HepG2 (cell line): ENCODE results near the gene KAZN. TPM values are rescaled to one million over a fixed set of nuclear protein-coding genes. Genes with fewer than 3 reads are reported as not detected.

Experiments
- ATAC-seq: fragments of 200-7000 bp; cut with Tn5 transposase; 3 replicates; pipeline ENCODE4 v1.9.1; 2020; ENCODE audit warnings: mild to moderate bottlenecking, moderate library complexity
- BruUV-seq: library from RNA; stranded (reverse); fragments of 400-500 nt; replicated peaks from 2 replicates; lab custom pipeline; 2021; lab: Mats Ljungman, UMichigan
- CTCF ChIA-PET: fragments of 300-600 bp; formaldehyde crosslinking; extraction: SDS; loops from one replicate; lab custom pipeline; 2021; ENCODE audit warnings: low total read pairs, inconsistent platforms, low intra/inter-chr PET ratio; lab: Yijun Ruan, JAX
- POLR2A ChIA-PET: fragments of 350-600 bp; sonication (Branson Sonifier 250); formaldehyde crosslinking; loops from one replicate; lab custom pipeline; 2020; ENCODE audit warnings: antibody characterized with exemption, inconsistent platforms; lab: Yijun Ruan, JAX
- DNase-seq: peaks from one replicate; pipeline ENCODE4 v3.0.0-alpha.2; 2015; ENCODE audit warnings: low spot score
- FAIRE-seq: peaks from 3 replicates; lab custom pipeline; 2011; peaks lifted over from hg19 to GRCh38; lab: Jason Lieb, UNC
- H2AFZ ChIP-seq: one replicate; pipeline ENCODE4 v1.6.1; 2011; ENCODE audit warnings: low read length, inconsistent platforms
- H3K27ac ChIP-seq: fragments of 300-600 bp; 3 replicates; pipeline ENCODE4 v1.8.0; 2011; ENCODE audit warnings: mixed run types, mild to moderate bottlenecking, mixed read lengths, low read length, inconsistent platforms; ENCODE audit not compliant: insufficient read depth; ENCODE audit errors: extremely low read length
- H3K27me3 ChIP-seq, 2 experiments: fragments of 200-600 bp in 1 of 2; 2 replicates in 1 of 2; 3 replicates in 1 of 2; pipeline versions ENCODE4 v1.6.0 to v1.8.0; 2011; ENCODE audit warnings: low read length in 2 of 2, mild to moderate bottlenecking in 2 of 2, moderate library complexity in 2 of 2, inconsistent platforms in 1 of 2; ENCODE audit not compliant: insufficient read depth in 2 of 2, control insufficient read depth in 1 of 2
- H3K36me3 ChIP-seq, 2 experiments: fragments of 200-600 bp in 1 of 2; replicated peaks in 1 of 2; 2 replicates in 1 of 2; 3 replicates in 1 of 2; pipeline versions ENCODE4 v1.5.1 to v1.8.0; 2011; ENCODE audit warnings: low read length in 2 of 2, inconsistent platforms in 1 of 2; ENCODE audit not compliant: insufficient read depth in 2 of 2, control insufficient read depth in 1 of 2
- H3K4me1 ChIP-seq: 2 replicates; pipeline ENCODE4 v1.5.1; 2012; ENCODE audit warnings: low read length, inconsistent platforms; ENCODE audit not compliant: insufficient read depth
- H3K4me2 ChIP-seq: 2 replicates; pipeline ENCODE4 v1.6.0; 2011; ENCODE audit warnings: low read depth, low read length, inconsistent platforms
- H3K4me3 ChIP-seq, 3 experiments: fragments of 200-600 bp in 1 of 3; sonication (generic), shearing (Covaris generic) in 1 of 3; replicated peaks in 1 of 3; 2 replicates each; pipeline ENCODE4 v1.5.1; 2011 to 2016; ENCODE audit warnings: low read length in 3 of 3, inconsistent platforms in 2 of 3, low read depth in 2 of 3, mild to moderate bottlenecking in 2 of 3, control low read depth in 1 of 3, mixed read lengths in 1 of 3; ENCODE audit not compliant: insufficient read depth in 1 of 3
- H3K79me2 ChIP-seq: one replicate; pipeline ENCODE4 v1.6.1; 2011; ENCODE audit warnings: low read length, inconsistent platforms; ENCODE audit not compliant: insufficient read depth
- H3K9ac ChIP-seq: 2 replicates; pipeline ENCODE4 v1.6.0; 2011; ENCODE audit warnings: mild to moderate bottlenecking, low read depth, low read length, inconsistent platforms; ENCODE audit not compliant: insufficient read depth
- H3K9me3 ChIP-seq: 2 replicates; pipeline ENCODE4 v1.5.1; 2012; ENCODE audit warnings: mild to moderate bottlenecking, low read length
- H4K20me1 ChIP-seq: 2 replicates; pipeline ENCODE4 v1.6.0; 2011; ENCODE audit warnings: inconsistent platforms, mild to moderate bottlenecking, low read length, moderate library complexity; ENCODE audit not compliant: insufficient read depth
- AKAP8 ChIP-seq: sonication (generic); formaldehyde crosslinking; IDR thresholded peaks from 2 replicates; pipeline ENCODE4 v1.5.1; 2020; ENCODE audit warnings: mild to moderate bottlenecking, missing genetic modification reagents
- HDAC2 ChIP-seq: sonication (generic); formaldehyde crosslinking; IDR thresholded peaks from 2 replicates; pipeline ENCODE4 v1.4.0; 2020; ENCODE audit warnings: missing genetic modification reagents
- KDM1A ChIP-seq: IDR thresholded peaks from 2 replicates; pipeline ENCODE4 v1.6.1; 2016; ENCODE audit warnings: missing compliant biosample characterization
- NPAS2 ChIP-seq: sonication (generic); formaldehyde crosslinking; IDR thresholded peaks from 2 replicates; pipeline ENCODE4 v1.8.0; 2022; ENCODE audit warnings: mild to moderate bottlenecking, missing genetic modification reagents, borderline replicate concordance
- ZBTB38 ChIP-seq: sonication (generic); formaldehyde crosslinking; IDR thresholded peaks from 2 replicates; pipeline ENCODE4 v1.5.1; 2020; ENCODE audit warnings: mild to moderate bottlenecking, missing genetic modification reagents
- ZNF546 ChIP-seq: sonication (generic); formaldehyde crosslinking; conservative IDR thresholded peaks from 2 replicates; pipeline ENCODE4 v1.8.1; 2023; ENCODE audit warnings: mild to moderate bottlenecking, missing genetic modification reagents
- ZNF629 ChIP-seq: sonication (generic); formaldehyde crosslinking; conservative IDR thresholded peaks from 2 replicates; pipeline ENCODE4 v1.5.0; 2020; ENCODE audit warnings: missing genetic modification reagents
- WGBS: methylation state at CpG from one replicate; pipeline ENCODE4 v1.1.6; 2017; ENCODE audit warnings: low lambda C conversion rate; 5-methylcytosine and 5-hydroxymethylcytosine counted together
- in situ Hi-C: cut with HindIII; loops from 2 replicates; pipeline ENCODE4 v1.10.0; 2017; ENCODE audit warnings: low pct_unique_long_range_greater_than_20kb; ENCODE audit not compliant: extremely low pct_ligation_motif_present
- intact Hi-C: fragments of 100-400 bp; cut with micrococcal nuclease; formaldehyde crosslinking; loops from one replicate; pipeline ENCODE4 v1.10.0; 2022; ENCODE audit not compliant: unreplicated experiment
- polyA plus RNA-seq, 8 experiments: library from polyadenylated mRNA; depleted of rRNA in 3 of 8; stranded (reverse) in 7 of 8; unstranded in 1 of 8; fragments of >200 nt; fragmentation: Illumina TruSeq in 4 of 8; extraction: Trizol in 4 of 8; gene quantifications; 2 replicates each; pipeline versions ENCODE4 v1.2.1 to v1.2.3, GENCODE V29; 2011 to 2016; ENCODE audit warnings: low read depth in 4 of 8, missing spikeins in 1 of 8, mixed read lengths in 1 of 8; ENCODE audit not compliant: insufficient read depth in 1 of 8
- total RNA-seq, 5 experiments: library from RNA; depleted of rRNA; stranded (reverse); fragments of >200 nt; fragmentation: Illumina TruSeq; extraction: Trizol; gene quantifications; 2 replicates each; pipeline ENCODE4 v1.2.3, GENCODE V29; 2016; ENCODE audit warnings: low read depth in 1 of 5

The KAZN gene
- total and polyA plus RNA-seq, 2 of the 13 experiments (the other 11 are each of a cell fraction or from before 2014, with no cell fraction given): 10.4 to 13.5 TPM

DNA sequence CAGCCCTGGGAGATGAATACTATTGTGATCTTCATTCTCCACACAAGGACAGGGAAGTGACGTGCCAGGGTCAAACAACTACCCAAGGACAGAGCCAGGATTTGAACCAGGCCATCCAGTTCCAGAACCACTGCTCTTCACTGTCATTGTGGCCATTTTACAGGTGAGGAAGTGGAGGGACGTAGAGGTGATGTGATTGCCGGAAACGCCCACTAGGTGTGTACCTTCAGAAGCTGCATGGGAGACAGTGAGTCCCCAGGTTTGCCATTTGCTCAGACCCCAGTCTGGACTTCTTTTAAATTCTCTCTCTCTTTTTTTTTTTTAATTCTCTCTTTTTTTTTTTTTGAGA, 347.5 kb downstream of the KAZN start:
- H4K20me1 ChIP-seq: no peaks in the 10 kb centered on the region
- no peaks in the 10 kb centered on the region for H3K27me3 ChIP-seq
- ChIA-PET CTCF (no interaction called here), POLR2A (no interaction called here)
- TF ChIP-seq AKAP8 (CRISPR knock-in tag) (no peak), ZNF629 (CRISPR knock-in tag) (peak; percentile 89), ZNF546 (CRISPR knock-in tag) (no peak), NPAS2 (CRISPR knock-in tag) (no peak), KDM1A (CRISPR knock-in tag) (peak; percentile 36; the same call in 1 of the 2 replicates)
- peaks cover 90% of the 10 kb centered on the region for H3K4me1 ChIP-seq
- intact Hi-C loops (no loop called here), in situ Hi-C loops (no loop called here)
- no peak overlapping the region for H3K4me2 ChIP-seq
- peaks cover 0 to 24% of the 10 kb centered on the region in 2 experiments for H3K36me3 ChIP-seq
- no peak overlapping the region for H3K27ac ChIP-seq
- BruUV-seq: no TSS peak
- no peak overlapping the region for H2AFZ ChIP-seq
- H3K9ac ChIP-seq: no peak overlapping the region
- DNase-seq (no peak), ATAC-seq (no peak), FAIRE-seq (no peak)
- H3K79me2 ChIP-seq: peaks cover 64% of the 10 kb centered on the region
- H3K9me3 ChIP-seq: no peaks in the 10 kb centered on the region
- no peak overlapping the region for H3K4me3 ChIP-seq
- 75% methylated on average over 4 of the region's 4 CpGs for WGBS

DNA sequence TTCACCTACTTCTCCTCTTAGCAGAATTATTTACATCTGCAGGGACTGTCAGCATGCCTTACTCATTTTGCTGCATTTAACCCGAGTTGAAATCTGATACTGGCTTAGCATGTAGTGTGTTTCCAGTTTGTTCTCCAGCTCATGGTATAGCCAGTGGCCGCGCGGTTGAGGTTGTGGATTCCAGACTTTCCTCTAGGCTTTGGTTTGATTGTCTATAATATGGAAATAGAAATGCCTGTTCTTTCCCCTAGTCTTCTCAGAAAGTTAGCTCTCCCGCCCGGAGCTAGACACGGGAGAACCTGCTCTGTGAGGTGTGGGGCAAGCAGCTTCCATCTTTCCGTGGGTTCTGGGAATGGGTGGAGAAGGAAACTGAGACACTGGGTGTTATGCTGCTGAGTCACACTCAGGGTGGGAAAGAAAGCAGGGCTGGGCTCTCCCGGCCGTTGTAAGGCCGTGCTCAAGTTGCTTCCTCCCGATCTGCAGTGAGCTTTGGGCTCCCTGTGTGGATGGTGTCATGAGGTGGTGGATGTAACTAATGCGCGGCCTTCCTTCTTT, 348.3 kb downstream of the KAZN start:
- ChIA-PET POLR2A (no interaction called here), CTCF (no interaction called here)
- peak overlapping the region; percentile 40 for H3K27ac ChIP-seq
- no peak for FAIRE-seq
- no peak overlapping the region for H3K4me3 ChIP-seq
- no peaks in the 10 kb centered on the region for H3K9me3 ChIP-seq
- BruUV-seq: no TSS peak
- no peak overlapping the region for H3K9ac ChIP-seq
- no peaks in the 10 kb centered on the region for H3K27me3 ChIP-seq
- WGBS: 91% methylated on average over 14 of the region's 14 CpGs
- peaks cover 90% of the 10 kb centered on the region for H3K4me1 ChIP-seq
- in situ Hi-C loops (no loop called here), intact Hi-C loops (no loop called here)
- H4K20me1 ChIP-seq: no peaks in the 10 kb centered on the region
- no peak for DNase-seq
- peaks cover 0 to 24% of the 10 kb centered on the region in 2 experiments for H3K36me3 ChIP-seq
- no peak overlapping the region for H2AFZ ChIP-seq
- H3K4me2 ChIP-seq: no peak overlapping the region
- TF ChIP-seq ZBTB38 (CRISPR knock-in tag): peak; percentile 90
- no peak for TF ChIP-seq HDAC2 (CRISPR knock-in tag)
- no peak for ATAC-seq
- H3K79me2 ChIP-seq: peaks cover 58% of the 10 kb centered on the region
